ENCODE data around the gene RNF148.
"Not testable (repeated sequence)": the region's sequence is repeated elsewhere in the genome, so short reads cannot be mapped to it uniquely, and the experiment has no call there.

Gene RNF148

DNA sequence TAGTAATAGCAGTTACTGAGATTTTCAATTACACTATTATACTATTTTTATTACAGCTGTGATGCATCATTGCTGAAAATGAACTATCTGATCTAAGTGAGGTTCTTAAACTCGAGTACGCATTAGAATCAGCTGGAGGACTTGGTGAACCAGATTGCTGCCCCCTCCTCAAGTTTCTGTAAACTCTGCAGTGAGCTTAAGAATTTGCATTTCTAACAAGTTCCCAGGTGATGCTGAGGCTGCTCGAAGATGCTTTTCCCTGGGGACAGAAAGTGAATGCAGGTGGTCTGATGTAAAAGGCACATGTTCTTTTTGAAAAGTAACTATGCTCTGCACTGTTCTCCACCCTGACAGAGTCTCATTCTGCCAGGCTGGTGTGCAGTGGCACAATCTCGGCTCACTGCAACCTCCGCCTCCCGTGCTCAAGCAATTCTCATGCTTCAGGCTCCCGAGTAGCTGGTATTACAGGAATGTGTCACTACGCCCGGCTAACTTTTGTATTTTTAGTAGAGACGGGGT, 16.3 kb downstream of the RNF148 start:
- no peak overlapping the region for H2AFZ ChIP-seq (ENCODE audit: low read length)
- no peak for DNase-seq (ENCODE audit: low spot score)
- H4K91ac ChIP-seq (ENCODE audit: low read depth, low read length, poor library complexity), result no peak overlapping the region
- H3K14ac ChIP-seq (ENCODE audit: low read length), result no peak overlapping the region
- H2BK120ac ChIP-seq (ENCODE audit: low read depth, low read length), result no peak overlapping the region
- no peak overlapping the region for H3K9ac ChIP-seq (ENCODE audit: low read depth, low read length, poor library complexity)
- H3K36me3 ChIP-seq (replicated peaks in 1 of 2; ENCODE audit: control insufficient read depth in 2 of 2, insufficient read depth in 2 of 2, low read length in 2 of 2), result no peaks in the 10 kb centered on the region
- H3K79me1 ChIP-seq (ENCODE audit: low read depth, low read length), result no peaks in the 10 kb centered on the region
- no peak overlapping the region for H3K4me2 ChIP-seq (ENCODE audit: insufficient read depth, low read length, poor library complexity, severe bottlenecking)
- no peak overlapping the region for H4K8ac ChIP-seq (ENCODE audit: low read depth, low read length)
- peaks cover 0 to under 1% of the 10 kb centered on the region in 2 donors for H3K9me3 ChIP-seq (replicated peaks in 1 of 2; ENCODE audit: control insufficient read depth in 2 of 2, insufficient read depth in 1 of 2, low read depth in 1 of 2, low read length in 2 of 2)
- H3K4ac ChIP-seq (ENCODE audit: low read length), result no peak overlapping the region
- H3K18ac ChIP-seq (ENCODE audit: low read length), result no peak overlapping the region
- H2BK15ac ChIP-seq (ENCODE audit: low read length), result no peak overlapping the region
- WGBS, 2 donors (ENCODE audit: extremely low coverage in 2 of 2, insufficient read length in 2 of 2, insufficient replicate concordance in 1 of 2), result no CpG with 5 or more reads among the region's 10 CpGs
- H2AK5ac ChIP-seq (ENCODE audit: low read depth, low read length), result no peak overlapping the region
- no peak overlapping the region for H3K4me3 ChIP-seq (ENCODE audit: low read length in 2 of 2)
- no peak overlapping the region for H2BK5ac ChIP-seq (ENCODE audit: low read length)
- no peak overlapping the region for H2BK12ac ChIP-seq (ENCODE audit: low read length)
- H3K23ac ChIP-seq (ENCODE audit: low read depth, low read length, poor library complexity), result no peak overlapping the region
- H3K27me3 ChIP-seq (ENCODE audit: control insufficient read depth in 3 of 3, insufficient read depth in 3 of 3, low read depth in 1 of 3, low read length in 3 of 3), result no peaks in the 10 kb centered on the region
- no peaks in the 10 kb centered on the region for H3K4me1 ChIP-seq (ENCODE audit: control insufficient read depth in 2 of 2, insufficient read depth in 1 of 2, low read depth in 1 of 2, low read length in 2 of 2)
- no peak overlapping the region for H3K27ac ChIP-seq (replicated peaks; ENCODE audit: low read length)

- H2BK12ac ChIP-seq (ENCODE audit: low read length), result no peak overlapping the region
- no peak overlapping the region for H4K91ac ChIP-seq (ENCODE audit: low read depth, low read length, poor library complexity)
- H2AFZ ChIP-seq (ENCODE audit: low read length), result no peak overlapping the region
- no peak overlapping the region for H3K14ac ChIP-seq (ENCODE audit: low read length)
- no peaks in the 10 kb centered on the region for H3K27me3 ChIP-seq (ENCODE audit: control insufficient read depth in 3 of 3, insufficient read depth in 3 of 3, low read depth in 1 of 3, low read length in 3 of 3)
- 100% methylated on average over 1 of the region's 2 CpGs; no CpG with 5 or more reads in 1 of the 2 donors for WGBS, 2 donors (ENCODE audit: extremely low coverage in 2 of 2, insufficient read length in 2 of 2, insufficient replicate concordance in 1 of 2)
- no peak overlapping the region for H4K8ac ChIP-seq (ENCODE audit: low read depth, low read length)
- H3K36me3 ChIP-seq (replicated peaks in 1 of 2; ENCODE audit: control insufficient read depth in 2 of 2, insufficient read depth in 2 of 2, low read length in 2 of 2), result no peaks in the 10 kb centered on the region
- H3K79me1 ChIP-seq (ENCODE audit: low read depth, low read length), result no peaks in the 10 kb centered on the region
- no peak overlapping the region for H3K4ac ChIP-seq (ENCODE audit: low read length)
- H3K4me1 ChIP-seq (ENCODE audit: control insufficient read depth in 2 of 2, insufficient read depth in 1 of 2, low read depth in 1 of 2, low read length in 2 of 2), result peaks cover 0 to 5% of the 10 kb centered on the region in 2 donors
- H2BK15ac ChIP-seq (ENCODE audit: low read length), result no peak overlapping the region
- H3K4me3 ChIP-seq (ENCODE audit: low read length in 2 of 2), result no peak overlapping the region
- DNase-seq (ENCODE audit: low spot score), result no peak
- H2AK5ac ChIP-seq (ENCODE audit: low read depth, low read length), result no peak overlapping the region
- H2BK120ac ChIP-seq (ENCODE audit: low read depth, low read length), result no peak overlapping the region
- H3K18ac ChIP-seq (ENCODE audit: low read length), result no peak overlapping the region
- no peak overlapping the region for H2BK5ac ChIP-seq (ENCODE audit: low read length)
- H3K27ac ChIP-seq (replicated peaks; ENCODE audit: low read length), result no peak overlapping the region
- no peaks in the 10 kb centered on the region for H3K9me3 ChIP-seq (replicated peaks in 1 of 2; ENCODE audit: control insufficient read depth in 2 of 2, insufficient read depth in 1 of 2, low read depth in 1 of 2, low read length in 2 of 2)
- no peak overlapping the region for H3K9ac ChIP-seq (ENCODE audit: low read depth, low read length, poor library complexity)
- no peak overlapping the region for H3K23ac ChIP-seq (ENCODE audit: low read depth, low read length, poor library complexity)
- no peak overlapping the region for H3K4me2 ChIP-seq (ENCODE audit: insufficient read depth, low read length, poor library complexity, severe bottlenecking)
Measured at GRCh38 chr7:122684504-122684903, 18.2 kb downstream of the RNF148 start.

- Histone ChIP-seq H3K36me3 (replicated peaks in 1 of 2; ENCODE audit: control insufficient read depth in 2 of 2, insufficient read depth in 2 of 2, low read length in 2 of 2) (no peaks in the 10 kb centered on the region), H3K27ac (replicated peaks; ENCODE audit: low read length) (no peak overlapping the region), H3K23ac (ENCODE audit: low read depth, low read length, poor library complexity) (no peak overlapping the region), H3K79me1 (ENCODE audit: low read depth, low read length) (no peaks in the 10 kb centered on the region), H3K18ac (ENCODE audit: low read length) (no peak overlapping the region), H2AFZ (ENCODE audit: low read length) (no peak overlapping the region), H3K27me3 (ENCODE audit: control insufficient read depth in 3 of 3, insufficient read depth in 3 of 3, low read depth in 1 of 3, low read length in 3 of 3) (no peaks in the 10 kb centered on the region), H2BK12ac (ENCODE audit: low read length) (no peak overlapping the region), H3K4me2 (ENCODE audit: insufficient read depth, low read length, poor library complexity, severe bottlenecking) (no peak overlapping the region), H2BK5ac (ENCODE audit: low read length) (no peak overlapping the region), H3K9ac (ENCODE audit: low read depth, low read length, poor library complexity) (no peak overlapping the region), H3K14ac (ENCODE audit: low read length) (no peak overlapping the region), H3K9me3 (replicated peaks in 1 of 2; ENCODE audit: control insufficient read depth in 2 of 2, insufficient read depth in 1 of 2, low read depth in 1 of 2, low read length in 2 of 2) (no peaks in the 10 kb centered on the region), H2BK120ac (ENCODE audit: low read depth, low read length) (no peak overlapping the region), H4K8ac (ENCODE audit: low read depth, low read length) (no peak overlapping the region), H3K4me3 (ENCODE audit: low read length in 2 of 2) (no peak overlapping the region), H3K4ac (ENCODE audit: low read length) (no peak overlapping the region), H4K91ac (ENCODE audit: low read depth, low read length, poor library complexity) (no peak overlapping the region), H2BK15ac (ENCODE audit: low read length) (no peak overlapping the region), H2AK5ac (ENCODE audit: low read depth, low read length) (no peak overlapping the region), H3K4me1 (ENCODE audit: control insufficient read depth in 2 of 2, insufficient read depth in 1 of 2, low read depth in 1 of 2, low read length in 2 of 2) (peaks cover 0 to 14% of the 10 kb centered on the region in 2 donors)
- 100% methylated on average over 1 of the region's 8 CpGs; no CpG with 5 or more reads in 1 of the 2 donors for WGBS, 2 donors (ENCODE audit: extremely low coverage in 2 of 2, insufficient read length in 2 of 2, insufficient replicate concordance in 1 of 2)
- no peak for DNase-seq (ENCODE audit: low spot score)
Measured at GRCh38 chr7:122682815-122683550, 19.7 kb downstream of the RNF148 start.

DNA sequence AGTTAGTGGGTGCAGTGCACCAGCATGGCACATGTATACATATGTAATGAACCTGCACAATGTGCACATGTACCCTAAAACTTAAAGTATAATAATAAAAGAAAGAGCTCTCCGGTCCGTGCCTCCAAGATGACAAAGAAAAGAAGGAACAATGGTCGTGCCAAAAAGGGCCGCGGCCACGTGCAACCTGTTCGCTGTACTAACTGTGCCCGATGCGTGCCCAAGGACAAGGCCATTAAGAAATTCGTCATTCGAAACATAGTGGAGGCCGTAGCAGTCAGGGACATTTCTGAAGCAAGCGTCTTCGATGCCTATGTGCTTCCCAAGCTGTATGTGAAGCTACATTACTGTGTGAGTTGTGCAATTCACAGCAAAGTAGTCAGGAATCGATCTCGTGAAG, 21.5 kb downstream of the RNF148 start:
- H3K4me3 ChIP-seq (ENCODE audit: low read length in 2 of 2); H2BK15ac ChIP-seq (ENCODE audit: low read length); H3K18ac ChIP-seq (ENCODE audit: low read length); H2BK12ac ChIP-seq (ENCODE audit: low read length); H4K8ac ChIP-seq (ENCODE audit: low read depth, low read length); H3K36me3 ChIP-seq (replicated peaks in 1 of 2; ENCODE audit: control insufficient read depth in 2 of 2, insufficient read depth in 2 of 2, low read length in 2 of 2); H3K4ac ChIP-seq (ENCODE audit: low read length); H3K79me1 ChIP-seq (ENCODE audit: low read depth, low read length); H2BK5ac ChIP-seq (ENCODE audit: low read length); H2AFZ ChIP-seq (ENCODE audit: low read length); H3K23ac ChIP-seq (ENCODE audit: low read depth, low read length, poor library complexity); H2BK120ac ChIP-seq (ENCODE audit: low read depth, low read length); H3K9me3 ChIP-seq (replicated peaks in 1 of 2; ENCODE audit: control insufficient read depth in 2 of 2, insufficient read depth in 1 of 2, low read depth in 1 of 2, low read length in 2 of 2); H4K91ac ChIP-seq (ENCODE audit: low read depth, low read length, poor library complexity); H3K9ac ChIP-seq (ENCODE audit: low read depth, low read length, poor library complexity); H3K4me2 ChIP-seq (ENCODE audit: insufficient read depth, low read length, poor library complexity, severe bottlenecking); H3K27me3 ChIP-seq (ENCODE audit: control insufficient read depth in 3 of 3, insufficient read depth in 3 of 3, low read depth in 1 of 3, low read length in 3 of 3); H3K14ac ChIP-seq (ENCODE audit: low read length); DNase-seq (ENCODE audit: low spot score); H2AK5ac ChIP-seq (ENCODE audit: low read depth, low read length); H3K27ac ChIP-seq (replicated peaks; ENCODE audit: low read length): not testable (repeated sequence)
- peaks cover 2 to 21% of the 10 kb centered on the region in 2 donors for H3K4me1 ChIP-seq (ENCODE audit: control insufficient read depth in 2 of 2, insufficient read depth in 1 of 2, low read depth in 1 of 2, low read length in 2 of 2)
- WGBS, 2 donors (ENCODE audit: extremely low coverage in 2 of 2, insufficient read length in 2 of 2, insufficient replicate concordance in 1 of 2), result no CpG with 5 or more reads among the region's 16 CpGs

Data from neuronal stem cell (in vitro differentiated cells).